OCI-LY1 (cell line): Measurements from ENCODE around the gene FASTKD1.

ENCODE experiments used
- H2AFZ ChIP-seq: fragments of 200-600 bp; sonication (generic), shearing (Covaris generic); 2 replicates; pipeline ENCODE4 v1.6.0; 2014; ENCODE audit warnings: antibody characterized with exemption, mild to moderate bottlenecking, low read length
- H3F3A ChIP-seq: fragments of 200-600 bp; sonication (generic), shearing (Covaris generic); 2 replicates; pipeline ENCODE4 v1.6.0; 2014; ENCODE audit warnings: mild to moderate bottlenecking, antibody characterized with exemption, low read length, moderate library complexity; ENCODE audit not compliant: insufficient read depth
- H3K27ac ChIP-seq: fragments of 200-600 bp; sonication (generic); 2 replicates; pipeline ENCODE4 v1.5.1; 2014; ENCODE audit warnings: low read length, mixed run types, mild to moderate bottlenecking, low read depth; ENCODE audit not compliant: poor library complexity, severe bottlenecking
- H3K27me3 ChIP-seq: fragments of 200-600 bp; sonication (generic); 2 replicates; pipeline ENCODE4 v1.6.0; 2014; ENCODE audit warnings: antibody characterized with exemption, mild to moderate bottlenecking, low read length, moderate library complexity; ENCODE audit not compliant: insufficient read depth
- H3K36me3 ChIP-seq: fragments of 200-600 bp; sonication (generic); 2 replicates; pipeline ENCODE4 v1.6.1; 2014; ENCODE audit warnings: mild to moderate bottlenecking, antibody characterized with exemption, low read length, moderate library complexity, mixed read lengths; ENCODE audit not compliant: insufficient read depth
- H3K4me1 ChIP-seq: fragments of 200-600 bp; sonication (generic); 2 replicates; pipeline ENCODE4 v1.5.1; 2014; ENCODE audit warnings: mild to moderate bottlenecking, low read length, moderate library complexity; ENCODE audit not compliant: insufficient read depth, severe bottlenecking
- H3K4me2 ChIP-seq: fragments of 200-600 bp; sonication (generic), shearing (Covaris generic); 2 replicates; pipeline ENCODE4 v1.6.1; 2014; ENCODE audit warnings: low read length
- H3K4me3 ChIP-seq: fragments of 200-600 bp; sonication (generic); 2 replicates; pipeline ENCODE4 v1.5.1; 2014; ENCODE audit warnings: low read length, low read depth, mild to moderate bottlenecking, mixed read lengths; ENCODE audit not compliant: poor library complexity, severe bottlenecking
- H3K79me2 ChIP-seq: fragments of 200-600 bp; shearing (Covaris generic); 2 replicates; pipeline ENCODE4 v1.6.1; 2016; ENCODE audit warnings: mixed run types, low read length, mixed read lengths; ENCODE audit not compliant: insufficient read depth
- H3K9ac ChIP-seq: fragments of 200-600 bp; sonication (generic), shearing (Covaris generic); 2 replicates; pipeline ENCODE4 v1.6.1; 2014; ENCODE audit warnings: mild to moderate bottlenecking, low read length, mixed read lengths
- H3K9me2 ChIP-seq: fragments of 200-600 bp; sonication (generic), shearing (Covaris generic); 2 replicates; pipeline ENCODE4 v1.6.1; 2014; ENCODE audit warnings: low read depth, mild to moderate bottlenecking, low read length, mixed read lengths
- H3K9me3 ChIP-seq: fragments of 200-600 bp; shearing (Covaris generic); 2 replicates; pipeline ENCODE4 v1.6.1; 2014; ENCODE audit warnings: low read length, mixed read lengths
- H4K20me1 ChIP-seq: fragments of 200-600 bp; sonication (generic), shearing (Covaris generic); 2 replicates; pipeline ENCODE4 v1.6.0; 2016; ENCODE audit warnings: mild to moderate bottlenecking, low read length; ENCODE audit not compliant: insufficient read depth
- EZH2 ChIP-seq: fragments of 200-600 bp; sonication (generic), shearing (Covaris generic); IDR thresholded peaks from 2 replicates; pipeline ENCODE4 v1.8.0; 2017; ENCODE audit warnings: borderline replicate concordance, mixed run types, mild to moderate bottlenecking, antibody characterized with exemption, low read length, moderate library complexity, mixed read lengths
- TF ChIP-seq, protein P1 (sequence below): fragments of 200-600 bp; sonication (generic), shearing (Covaris generic); IDR thresholded peaks from 2 replicates; pipeline ENCODE4 v1.5.1; 2017; ENCODE audit warnings: mild to moderate bottlenecking, antibody characterized with exemption, low read length, moderate library complexity, mixed read lengths

The FASTKD1 gene

DNA sequence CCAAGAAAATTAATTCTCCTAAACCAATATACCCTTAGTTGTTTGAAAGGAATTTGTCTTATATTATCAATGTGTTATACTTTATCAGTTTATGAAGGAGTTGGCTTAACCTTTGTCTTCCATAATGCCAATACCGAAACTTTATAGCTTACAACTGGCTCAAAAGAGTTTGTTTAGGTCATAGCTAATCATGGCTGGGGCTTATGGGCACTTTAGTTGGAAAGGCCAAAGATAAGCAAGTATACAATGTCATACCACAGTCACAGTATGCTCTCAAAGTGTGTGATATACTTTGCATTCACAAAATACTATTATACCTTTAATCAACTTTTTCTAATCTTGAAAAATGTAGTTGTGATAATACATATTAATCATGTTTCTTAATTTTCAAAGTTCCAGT is 61.8 kb downstream of the FASTKD1 start:
- Histone ChIP-seq H3K27ac (no peak overlapping the region), H3K27me3 (no peaks in the 10 kb centered on the region), H2AFZ (no peak overlapping the region), H3K9me3 (no peaks in the 10 kb centered on the region), H3F3A (no peaks in the 10 kb centered on the region), H3K4me3 (no peak overlapping the region), H3K79me2 (no peaks in the 10 kb centered on the region), H3K4me1 (no peaks in the 10 kb centered on the region), H3K9me2 (no peaks in the 10 kb centered on the region), H3K9ac (no peak overlapping the region), H3K4me2 (no peak overlapping the region), H4K20me1 (no peaks in the 10 kb centered on the region), H3K36me3 (no peaks in the 10 kb centered on the region)
- no peak for TF ChIP-seq EZH2
- TF ChIP-seq, protein P1, sequence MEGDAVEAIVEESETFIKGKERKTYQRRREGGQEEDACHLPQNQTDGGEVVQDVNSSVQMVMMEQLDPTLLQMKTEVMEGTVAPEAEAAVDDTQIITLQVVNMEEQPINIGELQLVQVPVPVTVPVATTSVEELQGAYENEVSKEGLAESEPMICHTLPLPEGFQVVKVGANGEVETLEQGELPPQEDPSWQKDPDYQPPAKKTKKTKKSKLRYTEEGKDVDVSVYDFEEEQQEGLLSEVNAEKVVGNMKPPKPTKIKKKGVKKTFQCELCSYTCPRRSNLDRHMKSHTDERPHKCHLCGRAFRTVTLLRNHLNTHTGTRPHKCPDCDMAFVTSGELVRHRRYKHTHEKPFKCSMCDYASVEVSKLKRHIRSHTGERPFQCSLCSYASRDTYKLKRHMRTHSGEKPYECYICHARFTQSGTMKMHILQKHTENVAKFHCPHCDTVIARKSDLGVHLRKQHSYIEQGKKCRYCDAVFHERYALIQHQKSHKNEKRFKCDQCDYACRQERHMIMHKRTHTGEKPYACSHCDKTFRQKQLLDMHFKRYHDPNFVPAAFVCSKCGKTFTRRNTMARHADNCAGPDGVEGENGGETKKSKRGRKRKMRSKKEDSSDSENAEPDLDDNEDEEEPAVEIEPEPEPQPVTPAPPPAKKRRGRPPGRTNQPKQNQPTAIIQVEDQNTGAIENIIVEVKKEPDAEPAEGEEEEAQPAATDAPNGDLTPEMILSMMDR, result no peak

GRCh38 chr2:169510496-169510895 is 63.2 kb downstream of the FASTKD1 start:
- Histone ChIP-seq H3K9me3 (no peaks in the 10 kb centered on the region), H3K9me2 (no peaks in the 10 kb centered on the region), H3K9ac (no peak overlapping the region), H3F3A (no peaks in the 10 kb centered on the region), H3K4me1 (no peaks in the 10 kb centered on the region), H3K4me3 (no peak overlapping the region), H3K27me3 (no peaks in the 10 kb centered on the region), H3K79me2 (no peaks in the 10 kb centered on the region), H3K36me3 (no peaks in the 10 kb centered on the region), H2AFZ (no peak overlapping the region), H4K20me1 (no peaks in the 10 kb centered on the region), H3K27ac (no peak overlapping the region), H3K4me2 (no peak overlapping the region)
- TF ChIP-seq, protein P1, result no peak
- TF ChIP-seq EZH2, result no peak

DNA sequence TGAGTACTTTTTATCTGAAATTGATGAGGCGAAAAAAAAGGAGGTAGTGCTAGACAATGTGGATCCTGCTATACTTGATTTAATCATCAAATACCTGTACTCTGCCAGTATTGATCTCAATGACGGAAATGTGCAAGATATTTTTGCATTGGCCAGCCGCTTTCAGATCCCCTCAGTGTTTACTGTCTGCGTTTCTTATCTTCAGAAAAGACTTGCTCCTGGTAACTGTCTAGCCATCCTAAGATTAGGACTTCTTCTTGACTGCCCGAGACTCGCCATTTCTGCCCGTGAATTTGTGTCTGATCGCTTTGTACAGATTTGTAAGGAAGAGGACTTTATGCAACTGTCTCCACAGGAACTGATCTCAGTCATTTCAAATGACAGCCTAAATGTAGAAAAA is 63.7 kb downstream of the FASTKD1 start:
- H3K4me2 ChIP-seq, result no peak overlapping the region
- no peaks in the 10 kb centered on the region for H3K36me3 ChIP-seq
- no peak overlapping the region for H3K27ac ChIP-seq
- H3K27me3 ChIP-seq, result no peaks in the 10 kb centered on the region
- no peak for TF ChIP-seq EZH2
- TF ChIP-seq, protein P1, result no peak
- no peak overlapping the region for H3K9ac ChIP-seq
- H4K20me1 ChIP-seq, result no peaks in the 10 kb centered on the region
- H3K4me3 ChIP-seq, result no peak overlapping the region
- no peaks in the 10 kb centered on the region for H3K4me1 ChIP-seq
- no peak overlapping the region for H2AFZ ChIP-seq
- no peaks in the 10 kb centered on the region for H3K9me2 ChIP-seq
- no peaks in the 10 kb centered on the region for H3K79me2 ChIP-seq
- H3K9me3 ChIP-seq, result no peaks in the 10 kb centered on the region
- H3F3A ChIP-seq, result no peaks in the 10 kb centered on the region
